ENCODE data around the gene RASD2. TPM values are rescaled to one million over a fixed set of nuclear protein-coding genes. Genes with fewer than 3 reads are reported as not detected.

The RASD2 gene
- total RNA-seq, 1 experiment from 2014 or later = 0.42 TPM

DNA sequence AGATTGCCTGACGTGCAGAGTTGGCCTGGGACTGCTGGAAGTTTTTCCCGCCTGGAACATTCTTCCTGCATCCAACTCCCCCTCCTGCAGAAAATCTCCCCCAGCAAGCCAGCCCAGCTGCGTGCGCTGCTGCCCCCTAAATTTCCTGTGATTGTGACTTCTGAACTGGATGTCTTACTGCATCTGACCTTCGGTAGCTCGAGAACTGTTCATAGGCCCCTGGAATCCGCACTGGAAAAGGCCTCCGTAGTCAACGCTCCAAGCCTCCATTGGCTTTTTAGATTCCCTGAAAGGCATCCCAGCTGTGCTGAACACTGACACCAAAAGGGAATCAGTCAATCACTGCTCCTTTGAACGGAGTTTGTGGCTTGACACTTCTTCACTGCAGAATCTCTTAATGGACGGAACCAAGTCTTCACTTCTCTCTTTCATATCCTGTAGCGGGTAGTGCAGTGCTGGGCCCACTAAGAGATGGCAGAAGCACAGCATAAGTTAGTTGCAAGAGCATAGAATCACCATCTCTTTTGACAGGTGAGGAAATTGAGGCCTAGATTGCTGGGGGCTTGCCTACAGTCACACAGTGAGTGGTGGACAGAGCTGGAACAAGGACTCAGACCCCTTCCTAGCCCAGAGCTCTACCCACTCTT lies 14.2 kb upstream of the RASD2 start:
- Histone ChIP-seq H3K4me2 (ENCODE audit: insufficient read depth, insufficient read length, low read length) (no peak overlapping the region), H3K27ac (ENCODE audit: insufficient read length, low read depth, low read length) (no peak overlapping the region), H2BK120ac (ENCODE audit: low read depth, low read length, poor library complexity, severe bottlenecking) (no peak overlapping the region), H3K9ac (ENCODE audit: extremely low read depth, insufficient read length, low read length) (no peak overlapping the region), H3K23me2 (ENCODE audit: insufficient read length, low read depth, low read length, poor library complexity, severe bottlenecking) (no peaks in the 10 kb centered on the region), H2BK5ac (ENCODE audit: insufficient read length, low read length) (no peak overlapping the region), H3K14ac (ENCODE audit: insufficient read depth, low read length) (no peak overlapping the region), H3K79me2 (ENCODE audit: insufficient read depth, low read length) (no peaks in the 10 kb centered on the region), H3K56ac (ENCODE audit: insufficient read length, low read depth, low read length) (no peak overlapping the region), H3K18ac (ENCODE audit: insufficient read length, low read depth, low read length) (no peak overlapping the region), H3K27me3 (ENCODE audit: insufficient read depth, low read length) (no peaks in the 10 kb centered on the region), H4K5ac (ENCODE audit: insufficient read length, low read depth, low read length) (no peak overlapping the region), H3K79me1 (ENCODE audit: insufficient read depth, low read depth, low read length, poor library complexity, severe bottlenecking) (no peaks in the 10 kb centered on the region), H4K8ac (replicated peaks; ENCODE audit: insufficient read length, low read depth, low read length) (no peak overlapping the region), H3K4me1 (ENCODE audit: insufficient read depth, low read length) (peaks cover 3% of the 10 kb centered on the region; the same call in 1 of the 2 replicates), H3K4ac (ENCODE audit: low read depth, low read length) (no peak overlapping the region), H3K23ac (ENCODE audit: insufficient read length, low read depth, low read length) (peak overlapping the region; percentile 32), H2BK15ac (ENCODE audit: low read depth, low read length) (no peak overlapping the region), H3T11ph (ENCODE audit: low read length) (no peak overlapping the region), H2AFZ (ENCODE audit: low read length) (no peak overlapping the region), H2BK12ac (ENCODE audit: insufficient read length, low read depth, low read length) (no peak overlapping the region), H3K9me3 (ENCODE audit: control insufficient read depth, low read depth, low read length) (no peaks in the 10 kb centered on the region), H2BK20ac (ENCODE audit: low read depth, low read length, poor library complexity, severe bottlenecking) (no peak overlapping the region), H4K91ac (ENCODE audit: insufficient read length, low read depth, low read length) (no peak overlapping the region), H2AK5ac (ENCODE audit: insufficient read length, low read length) (no peak overlapping the region), H4K20me1 (ENCODE audit: control insufficient read depth, insufficient read depth, insufficient read length) (no peaks in the 10 kb centered on the region)
- Mint-ChIP-seq H3K36me3 (ENCODE audit: insufficient read depth in 1 of 3, low read depth in 3 of 3) (no peaks in the 10 kb centered on the region), H3K27me3 (ENCODE audit: low read depth) (peaks cover 16% of the 10 kb centered on the region), H3K4me3 (no peak overlapping the region; a peak in 1 of 5 replicates), H3K9me3 (peaks cover 0 to 4% of the 10 kb centered on the region in 2 experiments; a peak in 1 of 5 replicates), H3K4me1 (peaks cover 10 to 21% of the 10 kb centered on the region in 2 experiments), H3K27ac (peak overlapping the region in 2 of 3 experiments; percentile 24 to 52; a peak in 4 of 7 replicates)
- TF ChIP-seq, protein P1, sequence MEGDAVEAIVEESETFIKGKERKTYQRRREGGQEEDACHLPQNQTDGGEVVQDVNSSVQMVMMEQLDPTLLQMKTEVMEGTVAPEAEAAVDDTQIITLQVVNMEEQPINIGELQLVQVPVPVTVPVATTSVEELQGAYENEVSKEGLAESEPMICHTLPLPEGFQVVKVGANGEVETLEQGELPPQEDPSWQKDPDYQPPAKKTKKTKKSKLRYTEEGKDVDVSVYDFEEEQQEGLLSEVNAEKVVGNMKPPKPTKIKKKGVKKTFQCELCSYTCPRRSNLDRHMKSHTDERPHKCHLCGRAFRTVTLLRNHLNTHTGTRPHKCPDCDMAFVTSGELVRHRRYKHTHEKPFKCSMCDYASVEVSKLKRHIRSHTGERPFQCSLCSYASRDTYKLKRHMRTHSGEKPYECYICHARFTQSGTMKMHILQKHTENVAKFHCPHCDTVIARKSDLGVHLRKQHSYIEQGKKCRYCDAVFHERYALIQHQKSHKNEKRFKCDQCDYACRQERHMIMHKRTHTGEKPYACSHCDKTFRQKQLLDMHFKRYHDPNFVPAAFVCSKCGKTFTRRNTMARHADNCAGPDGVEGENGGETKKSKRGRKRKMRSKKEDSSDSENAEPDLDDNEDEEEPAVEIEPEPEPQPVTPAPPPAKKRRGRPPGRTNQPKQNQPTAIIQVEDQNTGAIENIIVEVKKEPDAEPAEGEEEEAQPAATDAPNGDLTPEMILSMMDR (conservative IDR thresholded peaks at IDR 0.05) = no peak
- DNase-seq = no peak
- no CpG with 5 or more reads among the region's 12 CpGs for WGBS (ENCODE audit: extremely low coverage, insufficient read length, low lambda C conversion rate)
